ENCODE data around the gene OSBP.
"Not testable (repeated sequence)": the region's sequence is repeated elsewhere in the genome, so short reads cannot be mapped to it uniquely, and the experiment has no call there.

The OSBP gene

GRCh38 chr11:59550368-59550841 is 65.2 kb downstream of the OSBP start:
- H3K4me3 ChIP-seq (ENCODE audit: low read length): peak overlapping the region; percentile 34
- H3K9me3 ChIP-seq (ENCODE audit: control insufficient read depth, low read length): no peaks in the 10 kb centered on the region
- peak overlapping the region; percentile 42 for H3K9ac ChIP-seq (ENCODE audit: low read length)
- H3K4me1 ChIP-seq (ENCODE audit: control insufficient read depth, insufficient read depth, low read length): peaks cover 12% of the 10 kb centered on the region
- H3K36me3 ChIP-seq (ENCODE audit: control insufficient read depth, insufficient read depth, low read length): no peaks in the 10 kb centered on the region
- no peaks in the 10 kb centered on the region for H3K27me3 ChIP-seq (ENCODE audit: control insufficient read depth, insufficient read depth, low read length)

- no peaks in the 10 kb centered on the region for H3K27me3 ChIP-seq (ENCODE audit: control insufficient read depth, insufficient read depth, low read length)
- H3K9ac ChIP-seq (ENCODE audit: low read length): no peak overlapping the region
- no peaks in the 10 kb centered on the region for H3K9me3 ChIP-seq (ENCODE audit: control insufficient read depth, low read length)
- no peak overlapping the region for H3K4me3 ChIP-seq (ENCODE audit: low read length)
- no peaks in the 10 kb centered on the region for H3K36me3 ChIP-seq (ENCODE audit: control insufficient read depth, insufficient read depth, low read length)
- H3K4me1 ChIP-seq (ENCODE audit: control insufficient read depth, insufficient read depth, low read length): peaks cover 12% of the 10 kb centered on the region
Observed at GRCh38 chr11:59548309-59548656, 67.3 kb downstream of the OSBP start.

GRCh38 chr11:59547605-59548308 is 67.8 kb downstream of the OSBP start:
- not testable (repeated sequence) for H3K36me3 ChIP-seq (ENCODE audit: control insufficient read depth, insufficient read depth, low read length); H3K4me3 ChIP-seq (ENCODE audit: low read length); H3K9ac ChIP-seq (ENCODE audit: low read length); H3K27me3 ChIP-seq (ENCODE audit: control insufficient read depth, insufficient read depth, low read length); H3K9me3 ChIP-seq (ENCODE audit: control insufficient read depth, low read length)
- H3K4me1 ChIP-seq (ENCODE audit: control insufficient read depth, insufficient read depth, low read length): peaks cover 12% of the 10 kb centered on the region

- Histone ChIP-seq H3K27me3 (ENCODE audit: control insufficient read depth, insufficient read depth, low read length) (no peaks in the 10 kb centered on the region), H3K9me3 (ENCODE audit: control insufficient read depth, low read length) (no peaks in the 10 kb centered on the region), H3K4me1 (ENCODE audit: control insufficient read depth, insufficient read depth, low read length) (peaks cover 3% of the 10 kb centered on the region), H3K9ac (ENCODE audit: low read length) (no peak overlapping the region), H3K4me3 (ENCODE audit: low read length) (no peak overlapping the region), H3K36me3 (ENCODE audit: control insufficient read depth, insufficient read depth, low read length) (no peaks in the 10 kb centered on the region)
Observed at GRCh38 chr11:59545179-59546020, 70.2 kb downstream of the OSBP start.

- H3K4me1 ChIP-seq (ENCODE audit: control insufficient read depth, insufficient read depth, low read length): peaks cover 3% of the 10 kb centered on the region
- no peak overlapping the region for H3K4me3 ChIP-seq (ENCODE audit: low read length)
- H3K36me3 ChIP-seq (ENCODE audit: control insufficient read depth, insufficient read depth, low read length): no peaks in the 10 kb centered on the region
- H3K9ac ChIP-seq (ENCODE audit: low read length): no peak overlapping the region
- H3K9me3 ChIP-seq (ENCODE audit: control insufficient read depth, low read length): no peaks in the 10 kb centered on the region
- no peaks in the 10 kb centered on the region for H3K27me3 ChIP-seq (ENCODE audit: control insufficient read depth, insufficient read depth, low read length)
Observed at GRCh38 chr11:59544869-59545178, 70.8 kb downstream of the OSBP start.

- H3K4me1 ChIP-seq (ENCODE audit: control insufficient read depth, insufficient read depth, low read length); H3K9ac ChIP-seq (ENCODE audit: low read length); H3K27me3 ChIP-seq (ENCODE audit: control insufficient read depth, insufficient read depth, low read length); H3K9me3 ChIP-seq (ENCODE audit: control insufficient read depth, low read length); H3K36me3 ChIP-seq (ENCODE audit: control insufficient read depth, insufficient read depth, low read length); H3K4me3 ChIP-seq (ENCODE audit: low read length): not testable (repeated sequence)
Observed at GRCh38 chr11:59543713-59544112, 71.9 kb downstream of the OSBP start.

GRCh38 chr11:59542142-59542810 is 73.3 kb downstream of the OSBP start:
- Histone ChIP-seq H3K9me3 (ENCODE audit: control insufficient read depth, low read length) (no peaks in the 10 kb centered on the region), H3K27me3 (ENCODE audit: control insufficient read depth, insufficient read depth, low read length) (no peaks in the 10 kb centered on the region), H3K36me3 (ENCODE audit: control insufficient read depth, insufficient read depth, low read length) (no peaks in the 10 kb centered on the region), H3K9ac (ENCODE audit: low read length) (no peak overlapping the region), H3K4me3 (ENCODE audit: low read length) (no peak overlapping the region), H3K4me1 (ENCODE audit: control insufficient read depth, insufficient read depth, low read length) (peaks cover 3% of the 10 kb centered on the region)

GRCh38 chr11:59534676-59535075 is 80.9 kb downstream of the OSBP start:
- no peaks in the 10 kb centered on the region for H3K36me3 ChIP-seq (ENCODE audit: control insufficient read depth, insufficient read depth, low read length)
- H3K27me3 ChIP-seq (ENCODE audit: control insufficient read depth, insufficient read depth, low read length): no peaks in the 10 kb centered on the region
- H3K4me1 ChIP-seq (ENCODE audit: control insufficient read depth, insufficient read depth, low read length): peaks cover 3% of the 10 kb centered on the region
- H3K9ac ChIP-seq (ENCODE audit: low read length): no peak overlapping the region
- H3K9me3 ChIP-seq (ENCODE audit: control insufficient read depth, low read length): no peaks in the 10 kb centered on the region
- H3K4me3 ChIP-seq (ENCODE audit: low read length): no peak overlapping the region

- H3K27me3 ChIP-seq (ENCODE audit: control insufficient read depth, insufficient read depth, low read length): no peaks in the 10 kb centered on the region
- no peaks in the 10 kb centered on the region for H3K36me3 ChIP-seq (ENCODE audit: control insufficient read depth, insufficient read depth, low read length)
- H3K4me3 ChIP-seq (ENCODE audit: low read length): no peak overlapping the region
- no peak overlapping the region for H3K9ac ChIP-seq (ENCODE audit: low read length)
- no peaks in the 10 kb centered on the region for H3K4me1 ChIP-seq (ENCODE audit: control insufficient read depth, insufficient read depth, low read length)
- H3K9me3 ChIP-seq (ENCODE audit: control insufficient read depth, low read length): no peaks in the 10 kb centered on the region
Observed at GRCh38 chr11:59532620-59533019, 83.0 kb downstream of the OSBP start.

GRCh38 chr11:59528711-59529110 is 86.9 kb downstream of the OSBP start:
- no peak overlapping the region for H3K9ac ChIP-seq (ENCODE audit: low read length)
- H3K4me3 ChIP-seq (ENCODE audit: low read length): no peak overlapping the region
- peaks cover 3% of the 10 kb centered on the region for H3K27me3 ChIP-seq (ENCODE audit: control insufficient read depth, insufficient read depth, low read length)
- no peaks in the 10 kb centered on the region for H3K9me3 ChIP-seq (ENCODE audit: control insufficient read depth, low read length)
- H3K4me1 ChIP-seq (ENCODE audit: control insufficient read depth, insufficient read depth, low read length): no peaks in the 10 kb centered on the region
- no peaks in the 10 kb centered on the region for H3K36me3 ChIP-seq (ENCODE audit: control insufficient read depth, insufficient read depth, low read length)

All from mucosa of stomach (tissue), 1 donor.